ENCODE data around the gene TRAPPC2L. TPM values are rescaled to one million over a fixed set of nuclear protein-coding genes. Genes with fewer than 3 reads are reported as not detected.
"Not testable (repeated sequence)": the region's sequence is repeated elsewhere in the genome, so short reads cannot be mapped to it uniquely, and the experiment has no call there.

Gene TRAPPC2L
- total RNA-seq, 2 donors from 2014 or later: 110 TPM

DNA sequence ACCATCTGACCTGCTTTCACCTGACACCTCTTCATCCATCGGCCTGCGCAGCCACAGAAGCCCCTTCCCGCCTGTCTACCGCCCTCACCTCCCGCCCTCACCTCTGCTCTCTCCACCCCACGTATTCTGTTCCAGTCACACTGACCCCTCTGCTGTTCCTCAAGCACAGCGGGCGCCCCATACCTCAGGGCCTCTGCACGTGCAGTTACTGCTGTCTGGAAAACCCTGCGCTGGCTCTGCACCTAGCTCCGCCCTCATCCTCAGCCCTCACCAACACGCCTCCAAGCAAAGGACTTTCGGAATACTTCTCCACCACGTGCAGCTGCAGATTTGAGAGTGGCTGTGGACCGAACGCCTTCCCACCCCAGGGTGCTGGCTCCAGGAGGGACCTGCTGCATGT, 34.2 kb downstream of the TRAPPC2L start:
- Mint-ChIP-seq H3K36me3 (ENCODE audit: low read depth) (no peaks in the 10 kb centered on the region), H3K4me3 (no peak overlapping the region), H3K27me3 (ENCODE audit: insufficient read depth) (no peaks in the 10 kb centered on the region), H3K4me1 (no peaks in the 10 kb centered on the region), H3K27ac (no peak overlapping the region), H3K9me3 (no peaks in the 10 kb centered on the region)
- TF ChIP-seq, protein P1, sequence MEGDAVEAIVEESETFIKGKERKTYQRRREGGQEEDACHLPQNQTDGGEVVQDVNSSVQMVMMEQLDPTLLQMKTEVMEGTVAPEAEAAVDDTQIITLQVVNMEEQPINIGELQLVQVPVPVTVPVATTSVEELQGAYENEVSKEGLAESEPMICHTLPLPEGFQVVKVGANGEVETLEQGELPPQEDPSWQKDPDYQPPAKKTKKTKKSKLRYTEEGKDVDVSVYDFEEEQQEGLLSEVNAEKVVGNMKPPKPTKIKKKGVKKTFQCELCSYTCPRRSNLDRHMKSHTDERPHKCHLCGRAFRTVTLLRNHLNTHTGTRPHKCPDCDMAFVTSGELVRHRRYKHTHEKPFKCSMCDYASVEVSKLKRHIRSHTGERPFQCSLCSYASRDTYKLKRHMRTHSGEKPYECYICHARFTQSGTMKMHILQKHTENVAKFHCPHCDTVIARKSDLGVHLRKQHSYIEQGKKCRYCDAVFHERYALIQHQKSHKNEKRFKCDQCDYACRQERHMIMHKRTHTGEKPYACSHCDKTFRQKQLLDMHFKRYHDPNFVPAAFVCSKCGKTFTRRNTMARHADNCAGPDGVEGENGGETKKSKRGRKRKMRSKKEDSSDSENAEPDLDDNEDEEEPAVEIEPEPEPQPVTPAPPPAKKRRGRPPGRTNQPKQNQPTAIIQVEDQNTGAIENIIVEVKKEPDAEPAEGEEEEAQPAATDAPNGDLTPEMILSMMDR (conservative IDR thresholded peaks at IDR 0.05): no peak
- Histone ChIP-seq H3K36me3 (ENCODE audit: control insufficient read depth, insufficient read depth, low read length) (no peaks in the 10 kb centered on the region), H3K9me3 (ENCODE audit: control insufficient read depth, low read length) (no peaks in the 10 kb centered on the region), H3K4me1 (ENCODE audit: control insufficient read depth, insufficient read depth, low read length) (no peaks in the 10 kb centered on the region), H3K27ac (ENCODE audit: low read depth, low read length) (no peak overlapping the region), H3K27me3 (ENCODE audit: control insufficient read depth, insufficient read depth, low read length, poor library complexity, severe bottlenecking) (no peaks in the 10 kb centered on the region), H3K9ac (ENCODE audit: extremely low read depth, low read length, poor library complexity, severe bottlenecking) (no peak overlapping the region), H3K4me3 (ENCODE audit: low read length) (no peak overlapping the region)
- no peak for DNase-seq
- 87 to 92% methylated on average over 10 to 16 of the region's 16 CpGs for WGBS, 2 experiments (ENCODE audit: insufficient coverage in 1 of 2, insufficient read length in 1 of 2)

DNA sequence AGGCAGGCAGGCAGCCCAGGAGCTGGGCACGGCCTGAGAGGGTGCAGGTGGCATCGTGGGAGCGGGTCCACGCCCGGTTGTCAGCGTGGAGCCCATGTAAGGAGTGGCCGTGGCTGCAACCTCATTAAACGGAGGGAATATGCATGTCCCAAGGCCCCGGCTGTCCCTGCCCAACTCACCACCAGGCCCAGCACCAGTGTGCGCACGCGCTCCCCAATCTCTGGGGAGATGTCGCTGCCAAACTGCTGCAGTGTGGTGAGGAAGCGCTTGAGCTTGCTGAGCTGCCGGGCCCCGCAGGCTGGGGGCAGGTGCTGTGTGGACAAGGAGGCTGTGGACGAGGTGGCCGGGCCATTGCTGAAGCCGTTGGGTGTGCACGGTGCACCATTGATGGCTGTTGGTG, 35.1 kb downstream of the TRAPPC2L start:
- no peak overlapping the region for H3K9ac ChIP-seq (ENCODE audit: extremely low read depth, low read length, poor library complexity, severe bottlenecking)
- Mint-ChIP-seq H3K27ac (no peak overlapping the region), H3K27me3 (ENCODE audit: insufficient read depth) (no peaks in the 10 kb centered on the region), H3K36me3 (ENCODE audit: low read depth) (no peaks in the 10 kb centered on the region), H3K9me3 (no peaks in the 10 kb centered on the region), H3K4me3 (no peak overlapping the region), H3K4me1 (no peaks in the 10 kb centered on the region)
- no peaks in the 10 kb centered on the region for H3K27me3 ChIP-seq (ENCODE audit: control insufficient read depth, insufficient read depth, low read length, poor library complexity, severe bottlenecking)
- no peak overlapping the region for H3K27ac ChIP-seq (ENCODE audit: low read depth, low read length)
- TF ChIP-seq, protein P1 (conservative IDR thresholded peaks at IDR 0.05): no peak
- H3K9me3 ChIP-seq (ENCODE audit: control insufficient read depth, low read length): no peaks in the 10 kb centered on the region
- no peaks in the 10 kb centered on the region for H3K4me1 ChIP-seq (ENCODE audit: control insufficient read depth, insufficient read depth, low read length)
- no peak for DNase-seq
- H3K36me3 ChIP-seq (ENCODE audit: control insufficient read depth, insufficient read depth, low read length): no peaks in the 10 kb centered on the region
- WGBS, 2 experiments (ENCODE audit: insufficient coverage in 1 of 2, insufficient read length in 1 of 2): 92 to 99% methylated on average over 9 to 20 of the region's 20 CpGs
- H3K4me3 ChIP-seq (ENCODE audit: low read length): no peak overlapping the region

DNA sequence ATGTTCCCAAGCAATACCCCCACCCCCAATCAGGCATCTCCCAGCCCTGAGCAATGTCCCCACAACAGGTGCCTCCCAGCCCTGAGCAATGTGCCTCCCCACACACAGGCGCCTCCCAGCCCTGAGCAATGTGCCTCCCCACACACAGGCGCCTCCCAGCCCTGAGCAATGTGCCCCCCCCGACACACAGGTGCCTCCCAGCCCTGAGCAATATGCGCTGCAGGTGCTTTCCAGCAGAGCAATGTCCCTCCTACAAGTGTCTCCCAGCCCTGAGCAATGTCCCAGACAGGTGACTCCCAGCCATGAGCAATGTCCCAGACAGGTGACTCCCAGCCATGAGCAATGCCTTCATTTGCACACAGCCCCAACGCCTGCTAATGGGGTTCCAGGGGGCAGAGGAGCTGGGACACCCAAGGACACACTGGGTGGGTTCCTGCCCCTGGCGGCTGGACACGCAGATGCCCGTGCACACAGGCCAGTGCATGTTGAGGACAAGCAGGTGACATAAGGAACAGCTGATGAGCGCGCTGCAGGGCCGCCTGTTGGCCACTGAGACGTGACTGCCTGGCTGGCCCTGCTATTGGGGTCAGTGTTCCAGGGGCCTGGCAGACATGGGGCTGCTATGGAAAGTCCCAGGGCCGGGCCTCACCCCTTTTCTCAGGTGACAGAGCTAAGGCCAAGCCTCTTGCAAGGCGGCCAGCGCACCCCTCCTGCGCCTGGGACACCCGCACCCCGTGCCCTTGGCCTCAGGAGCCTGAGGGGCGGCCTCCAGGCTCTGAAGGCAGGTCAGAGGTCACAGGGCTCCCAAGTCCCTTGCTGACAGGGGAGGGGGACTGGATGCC, 36.4 kb downstream of the TRAPPC2L start:
- TF ChIP-seq, protein P1 (conservative IDR thresholded peaks at IDR 0.05): no peak
- Histone ChIP-seq H3K36me3 (ENCODE audit: control insufficient read depth, insufficient read depth, low read length) (no peaks in the 10 kb centered on the region), H3K27ac (ENCODE audit: low read depth, low read length) (no peak overlapping the region), H3K4me3 (ENCODE audit: low read length) (no peak overlapping the region), H3K9ac (ENCODE audit: extremely low read depth, low read length, poor library complexity, severe bottlenecking) (no peak overlapping the region), H3K27me3 (ENCODE audit: control insufficient read depth, insufficient read depth, low read length, poor library complexity, severe bottlenecking) (no peaks in the 10 kb centered on the region), H3K9me3 (ENCODE audit: control insufficient read depth, low read length) (no peaks in the 10 kb centered on the region), H3K4me1 (ENCODE audit: control insufficient read depth, insufficient read depth, low read length) (no peaks in the 10 kb centered on the region)
- DNase-seq: no peak
- Mint-ChIP-seq H3K36me3 (ENCODE audit: low read depth) (no peaks in the 10 kb centered on the region), H3K9me3 (no peaks in the 10 kb centered on the region), H3K4me3 (no peak overlapping the region), H3K27me3 (ENCODE audit: insufficient read depth) (no peaks in the 10 kb centered on the region), H3K27ac (no peak overlapping the region), H3K4me1 (no peaks in the 10 kb centered on the region)
- whole genome bisulfite sequencing, 2 experiments (ENCODE audit: insufficient coverage in 1 of 2, insufficient read length in 1 of 2): 87 to 95% methylated on average over 6 to 19 of the region's 19 CpGs

DNA sequence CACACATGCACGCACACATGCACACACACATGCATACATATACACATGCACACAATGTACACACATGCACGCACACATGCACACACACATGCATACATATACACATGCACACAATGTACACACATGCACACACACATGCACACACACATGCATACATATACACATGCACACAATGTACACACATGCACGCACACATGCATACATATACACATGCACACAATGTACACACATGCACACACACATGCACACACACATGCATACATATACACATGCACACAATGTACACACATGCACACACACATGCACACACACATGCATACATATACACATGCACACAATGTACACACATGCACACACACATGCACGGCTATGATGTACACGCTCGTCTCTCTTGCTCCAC, 37.3 kb downstream of the TRAPPC2L start:
- not testable (repeated sequence) for H3K4me1 Mint-ChIP-seq; H3K9ac ChIP-seq (ENCODE audit: extremely low read depth, low read length, poor library complexity, severe bottlenecking); H3K9me3 Mint-ChIP-seq; H3K9me3 ChIP-seq (ENCODE audit: control insufficient read depth, low read length); H3K27ac Mint-ChIP-seq; DNase-seq; H3K27ac ChIP-seq (ENCODE audit: low read depth, low read length); H3K4me1 ChIP-seq (ENCODE audit: control insufficient read depth, insufficient read depth, low read length); H3K4me3 ChIP-seq (ENCODE audit: low read length); H3K36me3 ChIP-seq (ENCODE audit: control insufficient read depth, insufficient read depth, low read length); H3K27me3 Mint-ChIP-seq (ENCODE audit: insufficient read depth); H3K27me3 ChIP-seq (ENCODE audit: control insufficient read depth, insufficient read depth, low read length, poor library complexity, severe bottlenecking); H3K36me3 Mint-ChIP-seq (ENCODE audit: low read depth); H3K4me3 Mint-ChIP-seq
- 96 to 97% methylated on average over 3 of the region's 6 CpGs for WGBS, 2 experiments (ENCODE audit: insufficient coverage in 1 of 2, insufficient read length in 1 of 2)
